H9 (cell line): ENCODE measurements around the gene ANK3. TPM values are rescaled to one million over a fixed set of nuclear protein-coding genes. Genes with fewer than 3 reads are reported as not detected.

Source experiments
- DNase-seq: peaks from one replicate; pipeline ENCODE4 v3.0.0-alpha.2; 2017
- H2AFZ ChIP-seq: one replicate; pipeline ENCODE4 v1.6.1; 2013; ENCODE audit warnings: mild to moderate bottlenecking, low read length, control low read depth, moderate library complexity
- H2AK5ac ChIP-seq: 2 replicates; pipeline ENCODE4 v1.6.1; 2013; ENCODE audit warnings: low read length, control low read depth, mixed read lengths; ENCODE audit not compliant: insufficient read length
- H2BK120ac ChIP-seq: one replicate; pipeline ENCODE4 v1.6.1; 2013; ENCODE audit warnings: low read depth, mild to moderate bottlenecking, low read length, control low read depth, inconsistent platforms; ENCODE audit not compliant: poor library complexity, severe bottlenecking
- H2BK12ac ChIP-seq: 2 replicates; pipeline ENCODE4 v1.6.1; 2013; ENCODE audit warnings: low read length, control low read depth, mixed read lengths, low read depth; ENCODE audit not compliant: insufficient read length
- H2BK15ac ChIP-seq: 2 replicates; pipeline ENCODE4 v1.6.1; 2013; ENCODE audit warnings: low read depth, low read length, control low read depth
- H2BK20ac ChIP-seq: one replicate; pipeline ENCODE4 v1.6.1; 2013; ENCODE audit warnings: low read depth, mild to moderate bottlenecking, low read length, control low read depth, inconsistent platforms; ENCODE audit not compliant: poor library complexity, severe bottlenecking
- H2BK5ac ChIP-seq: 2 replicates; pipeline ENCODE4 v1.6.1; 2013; ENCODE audit warnings: low read length, control low read depth, mixed read lengths; ENCODE audit not compliant: insufficient read length
- H3K14ac ChIP-seq: 2 replicates; pipeline ENCODE4 v1.6.1; 2013; ENCODE audit warnings: low read length, control low read depth; ENCODE audit not compliant: insufficient read depth
- H3K18ac ChIP-seq: 2 replicates; pipeline ENCODE4 v1.6.1; 2013; ENCODE audit warnings: low read depth, mild to moderate bottlenecking, mixed read lengths, low read length, control low read depth; ENCODE audit not compliant: insufficient read length
- H3K23ac ChIP-seq: 2 replicates; pipeline ENCODE4 v1.6.1; 2013; ENCODE audit warnings: low read length, control low read depth, mixed read lengths, low read depth; ENCODE audit not compliant: insufficient read length
- H3K23me2 ChIP-seq: 2 replicates; pipeline ENCODE4 v1.6.1; 2013; ENCODE audit warnings: low read depth, mild to moderate bottlenecking, mixed read lengths, low read length, control low read depth; ENCODE audit not compliant: insufficient read length, poor library complexity, severe bottlenecking
- H3K27ac ChIP-seq: 2 replicates; pipeline ENCODE4 v1.5.1; 2013; ENCODE audit warnings: low read length, control low read depth, mixed read lengths, low read depth; ENCODE audit not compliant: insufficient read length
- H3K27me3 ChIP-seq: 2 replicates; pipeline ENCODE4 v1.6.1; 2013; ENCODE audit warnings: low read length, control low read depth, inconsistent platforms; ENCODE audit not compliant: insufficient read depth
- H3K4ac ChIP-seq: 2 replicates; pipeline ENCODE4 v1.6.1; 2013; ENCODE audit warnings: low read depth, mild to moderate bottlenecking, control low read depth, inconsistent platforms, low read length, moderate library complexity
- H3K4me1 ChIP-seq: 2 replicates; pipeline ENCODE4 v1.6.1; 2013; ENCODE audit warnings: low read length, control low read depth, inconsistent platforms; ENCODE audit not compliant: insufficient read depth
- H3K4me2 ChIP-seq: 2 replicates; pipeline ENCODE4 v1.6.1; 2013; ENCODE audit warnings: low read length, control low read depth, mixed read lengths; ENCODE audit not compliant: insufficient read length, insufficient read depth
- H3K56ac ChIP-seq: 2 replicates; pipeline ENCODE4 v1.6.1; 2013; ENCODE audit warnings: low read depth, mild to moderate bottlenecking, mixed read lengths, low read length, control low read depth; ENCODE audit not compliant: insufficient read length
- H3K79me1 ChIP-seq: 2 replicates; pipeline ENCODE4 v1.6.1; 2013; ENCODE audit warnings: low read depth, mild to moderate bottlenecking, moderate library complexity, low read length, control low read depth, inconsistent platforms; ENCODE audit not compliant: insufficient read depth, poor library complexity, severe bottlenecking
- H3K79me2 ChIP-seq: 2 replicates; pipeline ENCODE4 v1.6.1; 2013; ENCODE audit warnings: low read length, control low read depth, inconsistent platforms; ENCODE audit not compliant: insufficient read depth
- H3K9ac ChIP-seq: 2 replicates; pipeline ENCODE4 v1.6.1; 2013; ENCODE audit warnings: low read length, control low read depth, mixed read lengths; ENCODE audit not compliant: insufficient read length; ENCODE audit errors: extremely low read depth
- H3K9me3 ChIP-seq: one replicate; pipeline ENCODE4 v1.6.1; 2013; ENCODE audit warnings: low read depth, low read length, inconsistent platforms; ENCODE audit not compliant: control insufficient read depth
- H3T11ph ChIP-seq: one replicate; pipeline ENCODE4 v1.6.1; 2013; ENCODE audit warnings: mild to moderate bottlenecking, low read length, control low read depth, inconsistent platforms
- H4K20me1 ChIP-seq: one replicate; pipeline ENCODE4 v1.6.1; 2013; ENCODE audit not compliant: control insufficient read depth, insufficient read length, insufficient read depth
- H4K5ac ChIP-seq: 2 replicates; pipeline ENCODE4 v1.6.1; 2013; ENCODE audit warnings: low read depth, mild to moderate bottlenecking, mixed read lengths, low read length, control low read depth; ENCODE audit not compliant: insufficient read length
- H4K8ac ChIP-seq: replicated peaks from 2 replicates; pipeline ENCODE4 v1.6.1; 2013; ENCODE audit warnings: low read length, control low read depth, mixed read lengths, low read depth; ENCODE audit not compliant: insufficient read length
- H4K91ac ChIP-seq: 2 replicates; pipeline ENCODE4 v1.6.1; 2013; ENCODE audit warnings: low read depth, mild to moderate bottlenecking, moderate library complexity, mixed read lengths, low read length, control low read depth; ENCODE audit not compliant: insufficient read length
- H3K27ac Mint-ChIP-seq, 3 experiments: 2 replicates in 2 of 3; 3 replicates in 1 of 3; pipeline ENCODE4 v1.8.0; 2020 to 2021; ENCODE audit warnings: mixed read lengths in 3 of 3, mild to moderate bottlenecking in 1 of 3, moderate library complexity in 1 of 3
- H3K27me3 Mint-ChIP-seq: 2 replicates; pipeline ENCODE4 v1.8.0; 2021; ENCODE audit warnings: low read depth, mild to moderate bottlenecking, moderate library complexity, mixed read lengths
- H3K36me3 Mint-ChIP-seq, 3 experiments: 2 replicates in 2 of 3; 3 replicates in 1 of 3; pipeline ENCODE4 v1.8.0; 2020 to 2021; ENCODE audit warnings: low read depth in 3 of 3, mixed read lengths in 3 of 3; ENCODE audit not compliant: insufficient read depth in 1 of 3
- H3K4me1 Mint-ChIP-seq, 2 experiments: 2 replicates each; pipeline ENCODE4 v1.8.0; 2020; ENCODE audit warnings: mixed read lengths in 2 of 2
- H3K4me3 Mint-ChIP-seq, 2 experiments: 2 replicates in 1 of 2; 3 replicates in 1 of 2; pipeline ENCODE4 v1.8.0; 2020 to 2021; ENCODE audit warnings: mild to moderate bottlenecking in 2 of 2, mixed read lengths in 2 of 2, moderate library complexity in 1 of 2
- H3K9me3 Mint-ChIP-seq, 2 experiments: 2 replicates in 1 of 2; 3 replicates in 1 of 2; pipeline ENCODE4 v1.8.0; 2020; ENCODE audit warnings: mild to moderate bottlenecking in 2 of 2, mixed read lengths in 2 of 2, moderate library complexity in 1 of 2
- WGBS: extraction: QIAGEN DNeasy Blood & Tissue Kit; methylation state at CpG from one replicate; pipeline ENCODE4 v1.1.7; 2013; ENCODE audit warnings: missing lambda C conversion rate, low lambda C conversion rate, mixed read lengths; ENCODE audit not compliant: insufficient read length; ENCODE audit errors: extremely low coverage; 5-methylcytosine and 5-hydroxymethylcytosine counted together
- total RNA-seq: library from RNA; stranded (reverse); gene quantifications from 2 replicates; pipeline ENCODE4 v1.2.1, GENCODE V29; 2021
- TF ChIP-seq, protein P1 (sequence below): fragments of 200-600 bp; sonication (generic); conservative IDR thresholded peaks from 3 replicates; pipeline ENCODE4 v1.8.0; 2021; ENCODE audit warnings: antibody characterized with exemption, mild to moderate bottlenecking

The ANK3 gene
- total RNA-seq, 1 experiment from 2014 or later = 59.6 TPM

DNA sequence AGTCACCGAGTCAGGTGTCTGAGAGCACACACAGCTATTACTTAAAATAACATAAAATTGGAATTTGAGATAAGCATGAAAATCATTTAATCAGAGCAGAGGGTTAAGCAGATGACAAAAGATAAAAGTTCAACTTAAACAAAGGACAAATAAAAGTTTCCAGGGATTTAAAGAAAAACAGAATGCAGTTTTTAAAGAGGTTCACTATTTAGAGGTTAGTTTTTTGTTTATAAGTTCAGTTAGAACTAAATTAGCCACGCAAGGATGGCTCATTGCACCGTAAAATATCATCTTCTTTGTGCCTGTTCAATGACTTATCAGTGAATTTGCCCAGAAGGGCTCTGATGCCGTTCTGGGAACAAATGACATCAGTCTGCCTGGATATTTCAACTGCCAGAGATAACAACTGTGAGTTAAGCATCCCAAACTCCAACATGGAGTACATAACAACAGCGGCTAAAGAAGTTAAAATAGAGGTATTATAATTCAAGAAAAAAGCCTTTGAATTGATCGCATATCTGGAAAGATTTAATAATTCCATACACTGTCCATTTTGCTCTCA is 107.8 kb downstream of the ANK3 start:
- Mint-ChIP-seq H3K4me3 (no peak overlapping the region), H3K4me1 (peaks cover 18 to 19% of the 10 kb centered on the region in 2 experiments), H3K9me3 (no peaks in the 10 kb centered on the region), H3K27me3 (no peaks in the 10 kb centered on the region), H3K27ac (no peak overlapping the region), H3K36me3 (no peaks in the 10 kb centered on the region)
- Histone ChIP-seq H3K23me2 (no peaks in the 10 kb centered on the region), H3K14ac (no peak overlapping the region), H2BK12ac (no peak overlapping the region), H3K18ac (no peak overlapping the region), H2BK20ac (no peak overlapping the region), H3K23ac (no peak overlapping the region), H3T11ph (no peak overlapping the region), H2BK5ac (no peak overlapping the region), H3K79me2 (no peaks in the 10 kb centered on the region), H3K4ac (no peak overlapping the region), H3K56ac (no peak overlapping the region), H2BK120ac (no peak overlapping the region), H4K5ac (no peak overlapping the region), H3K4me1 (peaks cover 3% of the 10 kb centered on the region; the same call in 1 of the 2 replicates), H3K4me2 (no peak overlapping the region), H3K27me3 (no peaks in the 10 kb centered on the region), H3K9ac (no peak overlapping the region), H3K27ac (no peak overlapping the region), H4K91ac (no peak overlapping the region), H4K20me1 (no peaks in the 10 kb centered on the region), H3K9me3 (no peaks in the 10 kb centered on the region), H3K79me1 (no peaks in the 10 kb centered on the region), H4K8ac (no peak overlapping the region), H2AFZ (no peak overlapping the region), H2AK5ac (no peak overlapping the region), H2BK15ac (no peak overlapping the region)
- WGBS = no CpG with 5 or more reads among the region's 6 CpGs
- TF ChIP-seq, protein P1, sequence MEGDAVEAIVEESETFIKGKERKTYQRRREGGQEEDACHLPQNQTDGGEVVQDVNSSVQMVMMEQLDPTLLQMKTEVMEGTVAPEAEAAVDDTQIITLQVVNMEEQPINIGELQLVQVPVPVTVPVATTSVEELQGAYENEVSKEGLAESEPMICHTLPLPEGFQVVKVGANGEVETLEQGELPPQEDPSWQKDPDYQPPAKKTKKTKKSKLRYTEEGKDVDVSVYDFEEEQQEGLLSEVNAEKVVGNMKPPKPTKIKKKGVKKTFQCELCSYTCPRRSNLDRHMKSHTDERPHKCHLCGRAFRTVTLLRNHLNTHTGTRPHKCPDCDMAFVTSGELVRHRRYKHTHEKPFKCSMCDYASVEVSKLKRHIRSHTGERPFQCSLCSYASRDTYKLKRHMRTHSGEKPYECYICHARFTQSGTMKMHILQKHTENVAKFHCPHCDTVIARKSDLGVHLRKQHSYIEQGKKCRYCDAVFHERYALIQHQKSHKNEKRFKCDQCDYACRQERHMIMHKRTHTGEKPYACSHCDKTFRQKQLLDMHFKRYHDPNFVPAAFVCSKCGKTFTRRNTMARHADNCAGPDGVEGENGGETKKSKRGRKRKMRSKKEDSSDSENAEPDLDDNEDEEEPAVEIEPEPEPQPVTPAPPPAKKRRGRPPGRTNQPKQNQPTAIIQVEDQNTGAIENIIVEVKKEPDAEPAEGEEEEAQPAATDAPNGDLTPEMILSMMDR = no peak
- no peak for DNase-seq
